Psoas muscle (tissue), 8 donors: Measurements from ENCODE around the gene RNF145. TPM values are rescaled to one million over a fixed set of nuclear protein-coding genes. Genes with fewer than 3 reads are reported as not detected.

Source experiments
- ATAC-seq, 4 donors: fragments of 200-7000 bp; cut with Tn5 transposase; one replicate each; pipeline ENCODE4 v1.9.1; 2020; ENCODE audit warnings: moderate library complexity in 3 of 4, mild to moderate bottlenecking in 2 of 4
- DNase-seq, 2 donors: peaks; one replicate each; pipeline ENCODE4 v3.0.0-alpha.2; 2020
- H3K27ac ChIP-seq: fragments of 200-600 bp; one replicate; pipeline ENCODE4 v1.8.0; 2022
- H3K27me3 ChIP-seq, 3 donors: fragments of 200-600 bp in 1 of 3; one replicate each; pipeline versions ENCODE4 v1.6.1 to v1.8.0; 2013 to 2022; ENCODE audit warnings: low read length in 2 of 3, mild to moderate bottlenecking in 2 of 3, moderate library complexity in 1 of 3; ENCODE audit not compliant: insufficient read depth in 3 of 3
- H3K36me3 ChIP-seq, 2 donors: fragments of 200-600 bp in 1 of 2; one replicate each; pipeline versions ENCODE4 v1.6.1 to v1.8.0; 2013 to 2022; ENCODE audit warnings: low read depth in 1 of 2, mild to moderate bottlenecking in 1 of 2, moderate library complexity in 1 of 2; ENCODE audit not compliant: insufficient read depth in 1 of 2
- H3K4me1 ChIP-seq: fragments of 200-600 bp; one replicate; pipeline ENCODE4 v1.8.0; 2022
- H3K4me3 ChIP-seq: fragments of 200-600 bp; one replicate; pipeline ENCODE4 v1.8.0; 2022; ENCODE audit warnings: mild to moderate bottlenecking
- H3K9me3 ChIP-seq: fragments of 200-600 bp; one replicate; pipeline ENCODE4 v1.8.0; 2022
- WGBS, 3 donors: extraction: QIAGEN DNeasy Blood & Tissue Kit; methylation state at CpG; one replicate each; pipeline versions ENCODE4 v1.1.6 to v1.1.7; 2013; 5-methylcytosine and 5-hydroxymethylcytosine counted together
- intact Hi-C, 2 donors: fragments of 100-400 bp; cut with DNase I; formaldehyde crosslinking; loops; one replicate each; pipeline versions ENCODE4 v1.11.0 to v1.14.2; 2022
- polyA plus RNA-seq, 3 donors: library from polyadenylated mRNA; stranded (reverse); fragments of 200-250 nt; gene quantifications; one replicate each; pipeline ENCODE4 v1.2.3, GENCODE V29; 2013
- total RNA-seq, 4 donors: library from RNA; stranded (reverse); fragmentation: NEBNext Ultra II Directional in 2 of 4; extraction: Animal tissue kit (Norgen Biotek cat#: 25700) in 2 of 4; gene quantifications; one replicate each; pipeline versions ENCODE4 v1.2.1 to v1.2.4, GENCODE V29; 2021 to 2023
- TF ChIP-seq, protein P1 (sequence below): fragments of 200-600 bp; IDR thresholded peaks from one replicate; pipeline ENCODE4 v1.8.0; 2022; ENCODE audit warnings: antibody characterized with exemption
- donor health status: healthy with polysubstance abuse.
- donor health status: DM: no; HTN: no; CAD: no; lungs with moderate emphysema.
- donor health status: Bipolar disorder and iron deficiency.
- donor health status: healthy.
- donor health status: DM: yes; HTN: yes; CAD: no.
- donor health status: DM: no; HTN: no; CAD: no.
- donor health status: DM: no; HTN: no; CAD: no.
- donor health status: DM: yes; HTN: yes; CAD: no.

The RNF145 gene
- total and polyA plus RNA-seq, 7 donors = 6.0 to 17.8 (median 13.2) TPM

DNA sequence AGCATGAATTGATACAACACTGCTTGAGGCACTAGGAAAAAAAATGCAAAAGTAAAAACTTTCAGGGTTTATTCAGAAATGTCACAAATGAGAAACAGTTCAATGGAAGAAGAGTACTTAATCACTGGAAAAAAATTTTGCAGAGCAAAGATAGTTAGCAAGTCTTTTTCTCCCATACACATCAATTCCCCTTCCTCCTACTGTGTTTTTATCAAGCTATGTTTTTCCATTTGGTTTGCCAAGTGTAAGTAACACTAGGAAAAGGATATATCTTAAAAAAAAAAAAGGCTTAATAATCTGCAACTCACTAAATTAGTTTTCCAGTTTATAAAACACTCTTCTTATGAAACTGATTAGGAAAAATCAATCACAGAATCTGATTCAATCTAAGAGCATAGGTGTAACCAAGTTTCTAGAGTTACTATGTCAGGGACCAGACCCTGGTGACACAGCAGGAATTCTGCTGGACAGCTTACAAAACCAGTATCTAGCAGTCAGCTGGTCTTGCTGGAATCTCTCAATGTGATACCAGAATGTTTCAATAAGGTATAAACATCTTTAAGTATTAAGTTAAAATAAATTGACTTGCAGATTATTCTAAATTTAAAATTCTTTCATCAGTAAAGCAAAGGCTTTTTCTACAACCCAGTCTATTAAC is 34.7 kb downstream of the RNF145 start:
- peak in 1 of 4 donors; percentile 65 for ATAC-seq

DNA sequence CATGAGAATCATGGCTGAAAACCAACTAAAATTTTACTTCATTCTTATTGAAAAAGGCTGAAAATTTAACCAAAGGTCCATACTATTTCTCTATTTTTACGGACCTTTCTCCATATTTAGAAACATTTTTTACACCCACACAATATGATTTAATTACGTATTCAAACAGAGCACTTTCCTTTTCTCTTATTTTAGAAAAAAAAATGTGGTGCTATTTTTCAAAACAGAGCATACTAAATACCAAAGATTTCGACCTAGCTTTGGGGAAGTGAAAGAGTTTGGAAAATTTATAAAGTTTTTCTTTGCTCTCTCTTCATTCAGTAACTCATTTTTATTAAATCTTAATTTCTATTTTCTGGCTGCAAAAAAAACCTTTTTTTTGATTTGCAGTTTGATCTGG is 38.1 kb downstream of the RNF145 start:
- TF ChIP-seq, protein P1, sequence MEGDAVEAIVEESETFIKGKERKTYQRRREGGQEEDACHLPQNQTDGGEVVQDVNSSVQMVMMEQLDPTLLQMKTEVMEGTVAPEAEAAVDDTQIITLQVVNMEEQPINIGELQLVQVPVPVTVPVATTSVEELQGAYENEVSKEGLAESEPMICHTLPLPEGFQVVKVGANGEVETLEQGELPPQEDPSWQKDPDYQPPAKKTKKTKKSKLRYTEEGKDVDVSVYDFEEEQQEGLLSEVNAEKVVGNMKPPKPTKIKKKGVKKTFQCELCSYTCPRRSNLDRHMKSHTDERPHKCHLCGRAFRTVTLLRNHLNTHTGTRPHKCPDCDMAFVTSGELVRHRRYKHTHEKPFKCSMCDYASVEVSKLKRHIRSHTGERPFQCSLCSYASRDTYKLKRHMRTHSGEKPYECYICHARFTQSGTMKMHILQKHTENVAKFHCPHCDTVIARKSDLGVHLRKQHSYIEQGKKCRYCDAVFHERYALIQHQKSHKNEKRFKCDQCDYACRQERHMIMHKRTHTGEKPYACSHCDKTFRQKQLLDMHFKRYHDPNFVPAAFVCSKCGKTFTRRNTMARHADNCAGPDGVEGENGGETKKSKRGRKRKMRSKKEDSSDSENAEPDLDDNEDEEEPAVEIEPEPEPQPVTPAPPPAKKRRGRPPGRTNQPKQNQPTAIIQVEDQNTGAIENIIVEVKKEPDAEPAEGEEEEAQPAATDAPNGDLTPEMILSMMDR = no peak
- ATAC-seq = no peak

More for the DNA sequence above, 34.7 kb downstream of the RNF145 start:
- H3K4me1 ChIP-seq = peaks cover 17% of the 10 kb centered on the region
- H3K9me3 ChIP-seq = no peaks in the 10 kb centered on the region
- no peak for DNase-seq
- intact Hi-C loops = loop anchor here (5.0 kb wide), 1 partner anchor 33 kb away; the partner anchor contains the start of gene RNF145 (in 2 of the 2)
- H3K27ac ChIP-seq = no peak overlapping the region
- no peak overlapping the region for H3K4me3 ChIP-seq
- peaks cover 2 to 29% of the 10 kb centered on the region in 2 donors for H3K36me3 ChIP-seq
- no peaks in the 10 kb centered on the region for H3K27me3 ChIP-seq
- TF ChIP-seq, protein P1 = no peak

DNA sequence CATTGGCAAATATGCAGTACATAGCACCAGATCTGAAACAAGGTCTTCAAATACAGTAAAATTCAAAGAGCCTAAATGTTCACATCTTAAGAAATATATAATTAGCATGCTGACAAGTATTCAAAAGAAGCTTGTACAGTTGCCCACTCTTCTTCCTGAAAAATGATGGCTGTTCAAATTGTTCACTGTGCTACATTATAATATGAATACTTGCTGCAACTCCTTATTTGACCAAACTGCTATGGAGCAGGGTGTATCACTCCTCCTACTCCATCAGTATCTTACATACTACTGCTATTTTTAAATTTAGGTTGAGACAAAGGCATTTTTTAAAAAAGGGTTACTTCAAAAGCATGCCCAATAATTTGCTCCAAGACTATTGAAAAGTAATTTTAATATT is 39.3 kb downstream of the RNF145 start:
- Histone ChIP-seq H3K9me3 (no peaks in the 10 kb centered on the region), H3K36me3 (peaks cover 0 to 55% of the 10 kb centered on the region in 2 donors), H3K4me1 (peaks cover 11% of the 10 kb centered on the region), H3K27ac (no peak overlapping the region), H3K4me3 (no peak overlapping the region), H3K27me3 (no peaks in the 10 kb centered on the region)
- TF ChIP-seq, protein P1 = no peak
- ATAC-seq (no peak), DNase-seq (no peak)
- intact Hi-C loops = loop anchor here (5.0 kb wide), 1 partner anchor 37 kb away; the partner anchor contains the start of gene RNF145 (in 2 of the 2)

More for the DNA sequence above, 38.1 kb downstream of the RNF145 start:
- H3K27ac ChIP-seq = no peak overlapping the region
- 61 to 92% (median 89%) methylated on average over 3 of the region's 3 CpGs for WGBS, 3 donors
- H3K27me3 ChIP-seq = no peaks in the 10 kb centered on the region
- intact Hi-C loops = loop anchor here (5.0 kb wide), 1 partner anchor 36 kb away; the partner anchor contains the start of gene RNF145 (in 2 of the 2)
- DNase-seq = no peak
- H3K4me1 ChIP-seq = peaks cover 17% of the 10 kb centered on the region
- H3K4me3 ChIP-seq = no peak overlapping the region
- peaks cover 2 to 55% of the 10 kb centered on the region in 2 donors for H3K36me3 ChIP-seq
- H3K9me3 ChIP-seq = no peaks in the 10 kb centered on the region

DNA sequence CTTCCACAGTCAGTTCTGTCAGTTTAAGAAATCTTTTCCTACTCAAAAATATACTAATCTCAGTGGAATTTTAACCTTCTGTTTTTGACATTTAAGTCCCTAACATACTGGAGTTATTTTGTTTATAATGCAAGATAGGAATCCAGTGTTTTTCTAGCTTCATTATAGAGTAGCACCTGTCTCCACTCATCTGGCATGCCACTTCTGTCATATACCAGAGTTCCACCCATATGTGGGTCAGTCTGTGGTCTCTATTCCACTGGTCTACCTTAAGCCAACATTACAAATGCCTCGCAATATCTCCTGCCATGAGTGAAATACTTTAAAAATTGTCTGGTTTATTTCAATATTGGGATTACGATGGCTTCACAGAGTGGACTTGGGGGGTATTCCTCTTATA is 42.9 kb downstream of the RNF145 start:
- no peak for DNase-seq
- Histone ChIP-seq H3K4me3 (no peak overlapping the region), H3K9me3 (no peaks in the 10 kb centered on the region), H3K27ac (no peak overlapping the region), H3K27me3 (no peaks in the 10 kb centered on the region), H3K36me3 (peaks cover 0 to 49% of the 10 kb centered on the region in 2 donors), H3K4me1 (no peaks in the 10 kb centered on the region)
- TF ChIP-seq, protein P1 = no peak
- 95 to 97% (median 96%) methylated on average over 2 of the region's 2 CpGs for WGBS, 3 donors
- intact Hi-C loops = no loop called here
- ATAC-seq = no peak

DNA sequence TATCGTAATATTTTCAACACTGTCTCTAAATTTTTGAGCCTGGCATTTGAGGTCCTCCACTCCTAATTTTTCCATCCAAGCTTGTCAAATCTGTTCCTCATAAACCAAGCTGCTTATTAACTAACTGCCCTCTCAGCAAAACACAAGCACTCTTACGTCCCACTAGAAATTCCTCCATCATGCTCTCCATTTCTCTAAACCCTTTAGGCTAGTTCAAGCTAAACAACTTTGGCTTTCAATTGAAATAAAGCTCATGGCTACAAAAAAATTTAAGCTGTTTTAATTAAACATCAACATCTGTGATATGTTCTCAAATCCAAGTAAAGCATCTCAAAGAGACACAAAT is 45.7 kb downstream of the RNF145 start:
- WGBS, 3 donors = 54 to 81% (median 57%) methylated on average over 2 of the region's 2 CpGs

More for the DNA sequence above, 45.7 kb downstream of the RNF145 start:
- TF ChIP-seq, protein P1 = no peak
- no peaks in the 10 kb centered on the region for H3K9me3 ChIP-seq
- intact Hi-C loops = no loop called here
- H3K27me3 ChIP-seq = no peaks in the 10 kb centered on the region
- peaks cover 3 to 64% of the 10 kb centered on the region in 2 donors for H3K36me3 ChIP-seq
- ATAC-seq = no peak
- no peaks in the 10 kb centered on the region for H3K4me1 ChIP-seq
- no peak overlapping the region for H3K27ac ChIP-seq
- H3K4me3 ChIP-seq = no peak overlapping the region
- no peak for DNase-seq
